ENCODE measurements around the gene CCDC89.

DNA sequence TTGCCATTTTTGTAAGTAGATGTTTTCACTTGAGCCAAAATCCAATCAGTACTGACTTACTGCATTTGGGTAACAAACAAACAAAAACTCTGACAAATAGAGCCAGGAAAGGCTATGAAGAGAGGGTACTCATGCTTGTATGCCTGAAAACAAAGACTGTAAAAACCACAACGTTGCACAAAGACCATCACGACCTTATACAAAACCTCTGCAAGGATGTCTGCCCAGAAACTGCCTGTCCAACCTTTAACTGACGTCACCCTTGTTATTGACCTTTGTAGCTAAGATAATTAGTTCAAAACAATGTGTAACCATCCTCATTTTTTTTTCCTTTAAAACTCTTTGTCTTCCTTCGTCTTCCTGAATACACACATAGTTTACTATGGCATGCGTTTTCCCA, 20.3 kb downstream of the CCDC89 start:
- TF ChIP-seq, protein P1, sequence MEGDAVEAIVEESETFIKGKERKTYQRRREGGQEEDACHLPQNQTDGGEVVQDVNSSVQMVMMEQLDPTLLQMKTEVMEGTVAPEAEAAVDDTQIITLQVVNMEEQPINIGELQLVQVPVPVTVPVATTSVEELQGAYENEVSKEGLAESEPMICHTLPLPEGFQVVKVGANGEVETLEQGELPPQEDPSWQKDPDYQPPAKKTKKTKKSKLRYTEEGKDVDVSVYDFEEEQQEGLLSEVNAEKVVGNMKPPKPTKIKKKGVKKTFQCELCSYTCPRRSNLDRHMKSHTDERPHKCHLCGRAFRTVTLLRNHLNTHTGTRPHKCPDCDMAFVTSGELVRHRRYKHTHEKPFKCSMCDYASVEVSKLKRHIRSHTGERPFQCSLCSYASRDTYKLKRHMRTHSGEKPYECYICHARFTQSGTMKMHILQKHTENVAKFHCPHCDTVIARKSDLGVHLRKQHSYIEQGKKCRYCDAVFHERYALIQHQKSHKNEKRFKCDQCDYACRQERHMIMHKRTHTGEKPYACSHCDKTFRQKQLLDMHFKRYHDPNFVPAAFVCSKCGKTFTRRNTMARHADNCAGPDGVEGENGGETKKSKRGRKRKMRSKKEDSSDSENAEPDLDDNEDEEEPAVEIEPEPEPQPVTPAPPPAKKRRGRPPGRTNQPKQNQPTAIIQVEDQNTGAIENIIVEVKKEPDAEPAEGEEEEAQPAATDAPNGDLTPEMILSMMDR (IDR thresholded peaks at IDR 0.05), result no peak
- no peak for TF ChIP-seq POLR2A (IDR thresholded peaks at IDR 0.05)

Measured in sigmoid colon (tissue), 3 donors.